ENCODE results near the gene TARBP2.

- TF ChIP-seq CTCF (IDR thresholded peaks at IDR 0.05) = no peak
- no peak for TF ChIP-seq JUNB (IDR thresholded peaks at IDR 0.05)
Measured at GRCh38 chr12:53467880-53468279, 33.2 kb upstream of the TARBP2 start.

Data from A549 (cell line).